H1 (cell line): Measurements from ENCODE around the gene GTF2A2. TPM values are rescaled to one million over a fixed set of nuclear protein-coding genes. Genes with fewer than 3 reads are reported as not detected.

Experiments used
- ATF2 ChIP-seq: IDR thresholded peaks from 2 replicates; pipeline ENCODE4 v1.6.1; 2012; ENCODE audit warnings: low read length, inconsistent platforms
- CREB1 ChIP-seq: IDR thresholded peaks from 2 replicates; pipeline ENCODE4 v1.6.1; 2012; ENCODE audit warnings: inconsistent platforms
- NANOG ChIP-seq: IDR thresholded peaks from 2 replicates; pipeline ENCODE4 v1.6.1; 2011; ENCODE audit warnings: low read length, low read depth, mild to moderate bottlenecking, inconsistent platforms; ENCODE audit not compliant: insufficient read depth, poor library complexity, severe bottlenecking
- RBBP5 ChIP-seq: IDR thresholded peaks from 2 replicates; pipeline ENCODE4 v1.7.1; 2012; ENCODE audit warnings: low read depth, mild to moderate bottlenecking, inconsistent platforms, low read length, moderate library complexity, borderline replicate concordance
- polyA plus RNA-seq, 7 experiments: library from polyadenylated mRNA; depleted of rRNA in 3 of 7; stranded (reverse) in 5 of 7; unstranded in 2 of 7; fragments of >200 nt in 5 of 7; fragments of 200-250 nt in 2 of 7; gene quantifications; 1 replicate in 5 of 7; 2 replicates in 1 of 7; 4 replicates in 1 of 7; pipeline versions ENCODE4 v1.2.1 to v1.2.3, GENCODE V29; 2011 to 2013; ENCODE audit warnings: missing spikeins in 2 of 7, mixed read lengths in 2 of 7
- total RNA-seq: library from RNA; stranded (reverse); fragmentation: NEBNext Ultra II Directional; extraction: Animal tissue kit (Norgen Biotek cat#: 25700); gene quantifications from 2 replicates; pipeline ENCODE4 v1.2.1, GENCODE V29; 2021

The GTF2A2 gene
- total and polyA plus RNA-seq, 2 of the 8 experiments (the other 6 are each of a cell fraction or from before 2014, with no cell fraction given) = 52.2 to 161 TPM

DNA sequence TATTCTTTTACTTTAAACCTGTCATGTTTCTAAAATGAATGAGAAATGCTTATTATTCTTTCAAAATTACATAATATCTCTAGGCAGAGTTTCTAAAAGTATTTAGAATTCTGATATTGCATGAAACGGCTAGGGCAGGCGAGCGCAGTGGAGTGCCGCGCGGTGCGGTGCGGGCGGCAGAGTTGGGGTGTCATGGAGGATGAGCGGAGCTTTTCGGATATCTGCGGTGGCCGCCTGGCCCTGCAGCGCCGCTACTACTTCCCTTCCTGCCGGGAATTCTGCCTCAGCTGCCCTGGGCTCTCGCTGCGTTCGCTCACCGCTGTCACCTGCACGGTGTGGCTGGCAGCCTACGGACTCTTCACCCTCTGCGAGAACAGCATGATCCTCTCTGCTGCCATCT, 19.2 kb upstream of the GTF2A2 start (continued):
- no peak for TF ChIP-seq RBBP5
- TF ChIP-seq ATF2 = no peak
- TF ChIP-seq NANOG = no peak
- no peak for TF ChIP-seq CREB1
